A549 (cell line): ENCODE data around the gene YPEL4. TPM values are rescaled to one million over a fixed set of nuclear protein-coding genes. Genes with fewer than 3 reads are reported as not detected.

Source experiments
- CBX2 ChIP-seq: fragments of 200-600 bp; sonication (generic); IDR thresholded peaks from 2 replicates; pipeline ENCODE4 v1.6.1; 2016; ENCODE audit warnings: low read depth, mild to moderate bottlenecking, borderline replicate concordance
- EHMT2 ChIP-seq: fragments of 200-600 bp; sonication (generic); IDR thresholded peaks from 2 replicates; pipeline ENCODE4 v1.6.1; 2016; ENCODE audit warnings: antibody characterized with exemption, low read depth, mild to moderate bottlenecking, moderate library complexity
- FOSL2 ChIP-seq, 2 experiments: fragments of 450-650 bp in 1 of 2; fragments of >200 bp in 1 of 2; sonication (Bioruptor Twin) in 1 of 2; formaldehyde crosslinking; IDR thresholded peaks; 2 replicates each; pipeline versions ENCODE4 v1.5.0 to v1.6.1; 2016 to 2020; ENCODE audit warnings: mild to moderate bottlenecking in 1 of 2, moderate library complexity in 1 of 2
- FOXS1 ChIP-seq: fragments of 250-450 bp; sonication (Bioruptor Pico); IDR thresholded peaks from 2 replicates; pipeline ENCODE4 v1.5.0; 2020; ENCODE audit warnings: mild to moderate bottlenecking, moderate library complexity
- HEYL ChIP-seq: fragments of 250-450 bp; sonication (Bioruptor Pico); IDR thresholded peaks from 2 replicates; pipeline ENCODE4 v1.8.0; 2021; ENCODE audit warnings: mild to moderate bottlenecking, moderate library complexity
- HOXB13 ChIP-seq: fragments of 250-450 bp; sonication (Bioruptor Pico); IDR thresholded peaks from 2 replicates; pipeline ENCODE4 v1.5.0; 2020; ENCODE audit warnings: low read depth, mild to moderate bottlenecking, moderate library complexity
- HOXB5 ChIP-seq: fragments of 250-450 bp; sonication (Bioruptor Pico); IDR thresholded peaks from 2 replicates; pipeline ENCODE4 v1.5.0; 2020; ENCODE audit warnings: mild to moderate bottlenecking, moderate library complexity
- MAFK ChIP-seq: fragments of 450-650 bp; IDR thresholded peaks from 2 replicates; pipeline ENCODE4 v1.6.1; 2014; ENCODE audit not compliant: partially characterized antibody
- MAZ ChIP-seq: fragments of 150-350 bp; IDR thresholded peaks from 2 replicates; pipeline ENCODE4 v1.6.1; 2014; ENCODE audit warnings: antibody characterized with exemption, low read depth, low read length, borderline replicate concordance
- MYC ChIP-seq: IDR thresholded peaks from 2 replicates; pipeline ENCODE4 v1.6.1; 2012; ENCODE audit warnings: mild to moderate bottlenecking, inconsistent platforms, low read length, improper control_type of control experiment, borderline replicate concordance
- NFE2L2 ChIP-seq: fragments of 150-350 bp; conservative IDR thresholded peaks from 2 replicates; pipeline ENCODE4 v1.6.1; 2014; ENCODE audit warnings: low read length
- NPAS2 ChIP-seq: fragments of 250-450 bp; sonication (Bioruptor Pico); IDR thresholded peaks from 2 replicates; pipeline ENCODE4 v1.8.0; 2022; ENCODE audit warnings: mild to moderate bottlenecking, moderate library complexity, borderline replicate concordance
- NR3C1 ChIP-seq: fragments of >200 bp; sonication (Bioruptor Twin); formaldehyde crosslinking; IDR thresholded peaks from 3 replicates; pipeline ENCODE4 v1.6.1; 2017
- POLR2A ChIP-seq: IDR thresholded peaks from 2 replicates; pipeline ENCODE4 v1.6.1; 2012; ENCODE audit warnings: mild to moderate bottlenecking, low read length
- POLR2AphosphoS2 ChIP-seq: conservative IDR thresholded peaks from 2 replicates; pipeline ENCODE4 v1.6.1; 2012; ENCODE audit warnings: low read length, improper control_type of control experiment, inconsistent platforms
- RCOR1 ChIP-seq: fragments of 150-350 bp; IDR thresholded peaks from 2 replicates; pipeline ENCODE4 v1.6.1; 2014; ENCODE audit warnings: antibody characterized with exemption, low read length, low read depth
- RFX5 ChIP-seq: fragments of 450-650 bp; IDR thresholded peaks from 2 replicates; pipeline ENCODE4 v1.7.1; 2014; ENCODE audit warnings: antibody characterized with exemption, mild to moderate bottlenecking, moderate library complexity
- RNF2 ChIP-seq: fragments of 200-600 bp; sonication (generic); IDR thresholded peaks from 2 replicates; pipeline ENCODE4 v1.6.1; 2016; ENCODE audit warnings: low read depth, mild to moderate bottlenecking, antibody characterized with exemption, moderate library complexity, borderline replicate concordance
- SMC3 ChIP-seq: fragments of >200 bp; sonication (Bioruptor Twin); formaldehyde crosslinking; IDR thresholded peaks from 3 replicates; pipeline ENCODE4 v1.6.1; 2018; ENCODE audit warnings: inconsistent platforms
- SREBF2 ChIP-seq: fragments of 450-650 bp; IDR thresholded peaks from 2 replicates; pipeline ENCODE4 v1.6.1; 2014; ENCODE audit warnings: mild to moderate bottlenecking, moderate library complexity
- TFCP2L1 ChIP-seq: fragments of 250-450 bp; sonication (Bioruptor Pico); IDR thresholded peaks from 2 replicates; pipeline ENCODE4 v1.5.0; 2021; ENCODE audit warnings: mild to moderate bottlenecking
- TP53 ChIP-seq: fragments of 250-450 bp; sonication (Bioruptor Pico); IDR thresholded peaks from 2 replicates; pipeline ENCODE4 v1.5.0; 2021; ENCODE audit warnings: mild to moderate bottlenecking, moderate library complexity
- ZC3H11A ChIP-seq: fragments of 450-650 bp; IDR thresholded peaks from 2 replicates; pipeline ENCODE4 v1.6.1; 2014; ENCODE audit warnings: antibody characterized with exemption, mild to moderate bottlenecking
- ZNF302 ChIP-seq: fragments of 250-450 bp; sonication (Bioruptor Pico); IDR thresholded peaks from 2 replicates; pipeline ENCODE4 v1.9.0; 2021; ENCODE audit warnings: inconsistent platforms, mild to moderate bottlenecking, moderate library complexity
- polyA plus RNA-seq, 4 experiments: library from polyadenylated mRNA; depleted of rRNA in 3 of 4; stranded (reverse); fragments of >200 nt; fragmentation: RNase III in 1 of 4; extraction: RNeasy Plus Mini Kit Qiagen cat#74134 plus additional on column Dnase treatment in 1 of 4; gene quantifications; 2 replicates in 3 of 4; 3 replicates in 1 of 4; pipeline ENCODE4 v1.2.3, GENCODE V29; 2011 to 2017
- TF ChIP-seq, protein P1 (sequence below): fragments of 450-650 bp; IDR thresholded peaks from 2 replicates; pipeline ENCODE4 v1.6.1; 2014; ENCODE audit warnings: antibody characterized with exemption
- TF ChIP-seq, protein P2 (sequence below): fragments of 150-350 bp; IDR thresholded peaks from 2 replicates; pipeline ENCODE4 v1.6.1; 2014; ENCODE audit warnings: low read depth, mild to moderate bottlenecking, low read length
- TF ChIP-seq, protein P3 (sequence below): fragments of >200 bp; sonication (Bioruptor Twin); formaldehyde crosslinking; IDR thresholded peaks from 3 replicates; pipeline ENCODE4 v1.6.1; 2016
- TF ChIP-seq, protein P4 (sequence below): IDR thresholded peaks from 2 replicates; pipeline ENCODE4 v1.6.1; 2012; ENCODE audit warnings: low read depth, borderline replicate concordance
- TF ChIP-seq, protein P5 (sequence below): fragments of >200 bp; sonication (Bioruptor Twin); formaldehyde crosslinking; IDR thresholded peaks from 3 replicates; pipeline ENCODE4 v1.5.1; 2016

YPEL4 gene
- polyA plus RNA-seq, 2 of the 4 experiments (the other 2 are of a cell fraction) = 0.04 to 0.06 TPM

DNA sequence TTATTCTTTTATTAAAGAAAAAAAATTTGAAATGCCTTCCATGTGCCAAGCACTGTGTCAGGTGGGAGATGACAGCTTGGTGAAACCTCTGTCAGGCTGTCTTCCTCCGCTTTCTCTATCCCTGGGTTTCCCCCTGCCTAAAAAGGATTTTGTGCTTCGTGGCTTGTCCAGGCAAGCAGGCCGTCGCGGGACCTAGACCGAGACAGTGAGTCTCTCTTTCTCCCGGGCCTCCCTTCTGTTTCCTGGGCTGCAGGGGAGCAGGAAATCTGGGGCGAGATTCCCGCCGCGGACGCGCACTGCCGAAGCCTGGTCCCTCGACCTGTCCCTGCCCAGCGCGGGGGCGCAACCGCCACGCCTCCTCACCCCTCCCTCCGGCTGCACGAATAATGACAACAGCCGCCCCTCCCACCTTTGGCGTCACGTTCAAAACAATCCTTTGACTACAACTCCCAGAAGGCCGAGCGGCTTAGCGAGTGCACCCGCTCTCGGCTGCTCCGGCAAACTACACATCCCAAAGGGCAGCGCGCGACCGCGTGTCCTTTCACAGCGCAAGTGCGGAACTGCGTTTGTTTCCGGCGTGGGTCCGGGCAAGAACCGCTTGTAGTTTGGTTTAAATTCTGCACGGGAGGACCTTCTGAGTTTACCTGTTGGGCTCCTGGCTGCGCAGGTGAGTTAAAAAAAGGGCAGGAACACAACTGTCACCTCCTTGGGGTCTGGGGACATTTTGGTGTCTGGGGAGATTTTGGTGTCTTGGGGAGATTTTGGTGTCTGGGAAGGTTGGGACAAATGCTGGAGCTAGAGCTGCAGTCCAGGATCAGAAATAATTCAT lies 7.7 kb upstream of the YPEL4 start, which contains the start of gene CLP1 (continued):
- TF ChIP-seq FOSL2 (IDR thresholded peaks at IDR 0.05) (no peak), FOSL2 (CRISPR knock-in tag; IDR thresholded peaks at IDR 0.05) (no peak), HOXB13 (CRISPR knock-in tag) (no peak), ZC3H11A (no peak), MAFK (no peak), FOXS1 (no peak), NFE2L2 (no peak), ZNF302 (CRISPR knock-in tag) (no peak), TP53 (CRISPR knock-in tag) (0 out of 2 replicates have a peak, but pooled peaks have one; percentile 46), POLR2A (peak; percentile 44), SMC3 (no peak), NPAS2 (no peak), CBX2 (no peak), HEYL (CRISPR knock-in tag) (no peak), NR3C1 (no peak), MAZ (no peak; the same call in 1 of the 2 replicates), POLR2AphosphoS2 (no peak), EHMT2 (no peak), RCOR1 (no peak), TFCP2L1 (CRISPR knock-in tag) (no peak), HOXB5 (CRISPR knock-in tag) (no peak), SREBF2 (no peak), RNF2 (no peak), MYC (peak; percentile 97), RFX5 (no peak)
- TF ChIP-seq, protein P1, sequence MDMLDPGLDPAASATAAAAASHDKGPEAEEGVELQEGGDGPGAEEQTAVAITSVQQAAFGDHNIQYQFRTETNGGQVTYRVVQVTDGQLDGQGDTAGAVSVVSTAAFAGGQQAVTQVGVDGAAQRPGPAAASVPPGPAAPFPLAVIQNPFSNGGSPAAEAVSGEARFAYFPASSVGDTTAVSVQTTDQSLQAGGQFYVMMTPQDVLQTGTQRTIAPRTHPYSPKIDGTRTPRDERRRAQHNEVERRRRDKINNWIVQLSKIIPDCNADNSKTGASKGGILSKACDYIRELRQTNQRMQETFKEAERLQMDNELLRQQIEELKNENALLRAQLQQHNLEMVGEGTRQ = peak; percentile 51; the same call in 1 of the 2 replicates
- TF ChIP-seq, protein P2, sequence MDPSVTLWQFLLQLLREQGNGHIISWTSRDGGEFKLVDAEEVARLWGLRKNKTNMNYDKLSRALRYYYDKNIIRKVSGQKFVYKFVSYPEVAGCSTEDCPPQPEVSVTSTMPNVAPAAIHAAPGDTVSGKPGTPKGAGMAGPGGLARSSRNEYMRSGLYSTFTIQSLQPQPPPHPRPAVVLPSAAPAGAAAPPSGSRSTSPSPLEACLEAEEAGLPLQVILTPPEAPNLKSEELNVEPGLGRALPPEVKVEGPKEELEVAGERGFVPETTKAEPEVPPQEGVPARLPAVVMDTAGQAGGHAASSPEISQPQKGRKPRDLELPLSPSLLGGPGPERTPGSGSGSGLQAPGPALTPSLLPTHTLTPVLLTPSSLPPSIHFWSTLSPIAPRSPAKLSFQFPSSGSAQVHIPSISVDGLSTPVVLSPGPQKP = no peak
- TF ChIP-seq, protein P3, sequence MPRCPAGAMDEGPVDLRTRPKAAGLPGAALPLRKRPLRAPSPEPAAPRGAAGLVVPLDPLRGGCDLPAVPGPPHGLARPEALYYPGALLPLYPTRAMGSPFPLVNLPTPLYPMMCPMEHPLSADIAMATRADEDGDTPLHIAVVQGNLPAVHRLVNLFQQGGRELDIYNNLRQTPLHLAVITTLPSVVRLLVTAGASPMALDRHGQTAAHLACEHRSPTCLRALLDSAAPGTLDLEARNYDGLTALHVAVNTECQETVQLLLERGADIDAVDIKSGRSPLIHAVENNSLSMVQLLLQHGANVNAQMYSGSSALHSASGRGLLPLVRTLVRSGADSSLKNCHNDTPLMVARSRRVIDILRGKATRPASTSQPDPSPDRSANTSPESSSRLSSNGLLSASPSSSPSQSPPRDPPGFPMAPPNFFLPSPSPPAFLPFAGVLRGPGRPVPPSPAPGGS = 0 out of 3 replicates have a peak, but pooled peaks have one; percentile 44
- TF ChIP-seq, protein P4, sequence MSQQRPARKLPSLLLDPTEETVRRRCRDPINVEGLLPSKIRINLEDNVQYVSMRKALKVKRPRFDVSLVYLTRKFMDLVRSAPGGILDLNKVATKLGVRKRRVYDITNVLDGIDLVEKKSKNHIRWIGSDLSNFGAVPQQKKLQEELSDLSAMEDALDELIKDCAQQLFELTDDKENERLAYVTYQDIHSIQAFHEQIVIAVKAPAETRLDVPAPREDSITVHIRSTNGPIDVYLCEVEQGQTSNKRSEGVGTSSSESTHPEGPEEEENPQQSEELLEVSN = peak; percentile 64
- TF ChIP-seq, protein P5, sequence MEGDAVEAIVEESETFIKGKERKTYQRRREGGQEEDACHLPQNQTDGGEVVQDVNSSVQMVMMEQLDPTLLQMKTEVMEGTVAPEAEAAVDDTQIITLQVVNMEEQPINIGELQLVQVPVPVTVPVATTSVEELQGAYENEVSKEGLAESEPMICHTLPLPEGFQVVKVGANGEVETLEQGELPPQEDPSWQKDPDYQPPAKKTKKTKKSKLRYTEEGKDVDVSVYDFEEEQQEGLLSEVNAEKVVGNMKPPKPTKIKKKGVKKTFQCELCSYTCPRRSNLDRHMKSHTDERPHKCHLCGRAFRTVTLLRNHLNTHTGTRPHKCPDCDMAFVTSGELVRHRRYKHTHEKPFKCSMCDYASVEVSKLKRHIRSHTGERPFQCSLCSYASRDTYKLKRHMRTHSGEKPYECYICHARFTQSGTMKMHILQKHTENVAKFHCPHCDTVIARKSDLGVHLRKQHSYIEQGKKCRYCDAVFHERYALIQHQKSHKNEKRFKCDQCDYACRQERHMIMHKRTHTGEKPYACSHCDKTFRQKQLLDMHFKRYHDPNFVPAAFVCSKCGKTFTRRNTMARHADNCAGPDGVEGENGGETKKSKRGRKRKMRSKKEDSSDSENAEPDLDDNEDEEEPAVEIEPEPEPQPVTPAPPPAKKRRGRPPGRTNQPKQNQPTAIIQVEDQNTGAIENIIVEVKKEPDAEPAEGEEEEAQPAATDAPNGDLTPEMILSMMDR = no peak
